ENCODE results near the gene NPLOC4.

Gene NPLOC4

DNA sequence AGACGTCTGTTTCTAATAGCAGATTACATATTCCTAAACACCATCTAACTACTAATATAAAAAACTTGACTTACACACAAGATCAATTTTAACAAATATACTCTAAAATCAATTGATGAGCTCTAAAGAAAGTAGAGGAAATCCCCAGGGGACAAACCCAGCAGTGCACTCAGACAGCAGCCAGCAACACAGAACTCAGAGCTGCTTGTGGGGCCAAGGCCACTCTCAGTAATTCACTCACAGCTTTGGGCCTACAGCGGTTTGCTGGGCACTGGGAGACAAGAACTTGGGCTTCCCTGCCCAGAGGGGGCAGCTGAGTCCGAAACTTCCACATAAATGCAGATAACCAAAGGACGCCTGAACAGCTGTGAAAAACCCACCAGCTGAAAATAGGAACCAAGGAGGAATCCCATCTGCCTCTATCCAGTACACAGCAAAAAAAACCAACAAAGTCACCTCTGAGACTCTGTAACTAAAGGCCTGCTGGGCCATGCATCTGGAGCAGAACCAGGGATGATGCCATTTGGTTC lies 21.4 kb downstream of the NPLOC4 start:
- Histone ChIP-seq H3K9ac (ENCODE audit: low read depth, low read length) (no peak overlapping the region), H3K4me3 (ENCODE audit: low read depth in 1 of 2, low read length in 2 of 2) (no peak overlapping the region), H3K4me1 (ENCODE audit: insufficient read depth, low read length) (no peaks in the 10 kb centered on the region), H4K20me1 (ENCODE audit: insufficient read depth, low read length) (peaks cover 32% of the 10 kb centered on the region), H3K79me2 (ENCODE audit: insufficient read depth, low read length) (peaks cover 62% of the 10 kb centered on the region), H3K27ac (ENCODE audit: low read length) (no peak overlapping the region), H3K27me3 (ENCODE audit: insufficient read depth, low read length, poor library complexity) (no peaks in the 10 kb centered on the region), H2AFZ (ENCODE audit: low read depth, low read length) (no peak overlapping the region), H3K9me3 (ENCODE audit: insufficient read depth, low read length, severe bottlenecking) (no peaks in the 10 kb centered on the region), H3K36me3 (ENCODE audit: insufficient read depth, low read length) (peaks cover 64% of the 10 kb centered on the region), H3K4me2 (ENCODE audit: insufficient read depth, low read length) (no peak overlapping the region)
- DNase-seq (no peak), ATAC-seq (ENCODE audit: insufficient read depth, low read depth) (no peak)
- TF ChIP-seq, protein P1, sequence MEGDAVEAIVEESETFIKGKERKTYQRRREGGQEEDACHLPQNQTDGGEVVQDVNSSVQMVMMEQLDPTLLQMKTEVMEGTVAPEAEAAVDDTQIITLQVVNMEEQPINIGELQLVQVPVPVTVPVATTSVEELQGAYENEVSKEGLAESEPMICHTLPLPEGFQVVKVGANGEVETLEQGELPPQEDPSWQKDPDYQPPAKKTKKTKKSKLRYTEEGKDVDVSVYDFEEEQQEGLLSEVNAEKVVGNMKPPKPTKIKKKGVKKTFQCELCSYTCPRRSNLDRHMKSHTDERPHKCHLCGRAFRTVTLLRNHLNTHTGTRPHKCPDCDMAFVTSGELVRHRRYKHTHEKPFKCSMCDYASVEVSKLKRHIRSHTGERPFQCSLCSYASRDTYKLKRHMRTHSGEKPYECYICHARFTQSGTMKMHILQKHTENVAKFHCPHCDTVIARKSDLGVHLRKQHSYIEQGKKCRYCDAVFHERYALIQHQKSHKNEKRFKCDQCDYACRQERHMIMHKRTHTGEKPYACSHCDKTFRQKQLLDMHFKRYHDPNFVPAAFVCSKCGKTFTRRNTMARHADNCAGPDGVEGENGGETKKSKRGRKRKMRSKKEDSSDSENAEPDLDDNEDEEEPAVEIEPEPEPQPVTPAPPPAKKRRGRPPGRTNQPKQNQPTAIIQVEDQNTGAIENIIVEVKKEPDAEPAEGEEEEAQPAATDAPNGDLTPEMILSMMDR (IDR thresholded peaks at IDR 0.05; ENCODE audit: borderline replicate concordance, extremely low read depth, low read length, poor library complexity, severe bottlenecking): no peak
- no peak for TF ChIP-seq EZH2 (IDR thresholded peaks at IDR 0.05; ENCODE audit: borderline replicate concordance, low read depth, low read length, severe bottlenecking)

DNA sequence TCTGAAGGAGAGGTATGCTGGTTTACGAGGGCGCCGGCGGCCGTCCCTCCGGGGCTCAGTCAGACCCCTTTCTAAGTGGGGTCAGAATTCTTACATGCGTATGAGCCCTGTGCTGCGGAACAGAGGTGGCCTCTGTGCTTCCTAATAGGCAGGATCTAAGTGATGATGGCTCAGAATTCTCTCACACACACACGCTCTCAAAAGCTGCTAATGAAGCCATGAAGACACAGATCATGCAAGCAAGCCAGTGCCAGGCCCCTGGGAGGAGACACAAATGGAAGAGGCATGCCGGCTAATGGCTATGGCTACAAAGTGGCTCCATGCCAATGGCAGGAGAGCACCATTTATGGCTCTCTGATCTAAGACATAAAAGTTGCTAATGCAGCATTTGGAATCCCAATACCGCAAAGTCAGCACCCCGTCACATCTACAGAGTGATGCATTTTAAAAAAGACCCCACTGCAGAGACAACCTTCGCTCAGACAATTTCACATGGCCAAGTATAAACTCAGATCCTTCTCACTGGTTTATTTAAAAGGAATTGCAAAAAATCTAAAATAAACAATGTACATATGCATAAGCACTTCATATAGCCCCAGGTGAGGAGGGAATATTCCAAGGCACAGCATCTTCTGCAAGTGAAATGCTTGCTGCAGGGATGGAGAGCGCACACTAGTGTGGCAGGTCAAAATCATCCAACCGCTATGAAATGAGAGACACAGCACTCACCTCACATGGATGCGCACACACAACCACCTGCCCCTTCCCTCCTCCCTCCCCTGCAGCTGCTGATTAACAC lies 24.5 kb downstream of the NPLOC4 start:
- DNase-seq (no peak), ATAC-seq (ENCODE audit: insufficient read depth, low read depth) (no peak)
- Histone ChIP-seq H3K4me3 (ENCODE audit: low read depth in 1 of 2, low read length in 2 of 2) (no peak overlapping the region), H3K9me3 (ENCODE audit: insufficient read depth, low read length, severe bottlenecking) (no peaks in the 10 kb centered on the region), H4K20me1 (ENCODE audit: insufficient read depth, low read length) (peaks cover 50% of the 10 kb centered on the region), H3K4me2 (ENCODE audit: insufficient read depth, low read length) (no peak overlapping the region), H3K4me1 (ENCODE audit: insufficient read depth, low read length) (no peaks in the 10 kb centered on the region), H3K9ac (ENCODE audit: low read depth, low read length) (no peak overlapping the region), H3K27me3 (ENCODE audit: insufficient read depth, low read length, poor library complexity) (no peaks in the 10 kb centered on the region), H3K79me2 (ENCODE audit: insufficient read depth, low read length) (peaks cover 66% of the 10 kb centered on the region), H3K36me3 (ENCODE audit: insufficient read depth, low read length) (peaks cover 79% of the 10 kb centered on the region), H2AFZ (ENCODE audit: low read depth, low read length) (no peak overlapping the region), H3K27ac (ENCODE audit: low read length) (no peak overlapping the region)
- no peak for TF ChIP-seq EZH2 (IDR thresholded peaks at IDR 0.05; ENCODE audit: borderline replicate concordance, low read depth, low read length, severe bottlenecking)
- TF ChIP-seq, protein P1 (IDR thresholded peaks at IDR 0.05; ENCODE audit: borderline replicate concordance, extremely low read depth, low read length, poor library complexity, severe bottlenecking): no peak

DNA sequence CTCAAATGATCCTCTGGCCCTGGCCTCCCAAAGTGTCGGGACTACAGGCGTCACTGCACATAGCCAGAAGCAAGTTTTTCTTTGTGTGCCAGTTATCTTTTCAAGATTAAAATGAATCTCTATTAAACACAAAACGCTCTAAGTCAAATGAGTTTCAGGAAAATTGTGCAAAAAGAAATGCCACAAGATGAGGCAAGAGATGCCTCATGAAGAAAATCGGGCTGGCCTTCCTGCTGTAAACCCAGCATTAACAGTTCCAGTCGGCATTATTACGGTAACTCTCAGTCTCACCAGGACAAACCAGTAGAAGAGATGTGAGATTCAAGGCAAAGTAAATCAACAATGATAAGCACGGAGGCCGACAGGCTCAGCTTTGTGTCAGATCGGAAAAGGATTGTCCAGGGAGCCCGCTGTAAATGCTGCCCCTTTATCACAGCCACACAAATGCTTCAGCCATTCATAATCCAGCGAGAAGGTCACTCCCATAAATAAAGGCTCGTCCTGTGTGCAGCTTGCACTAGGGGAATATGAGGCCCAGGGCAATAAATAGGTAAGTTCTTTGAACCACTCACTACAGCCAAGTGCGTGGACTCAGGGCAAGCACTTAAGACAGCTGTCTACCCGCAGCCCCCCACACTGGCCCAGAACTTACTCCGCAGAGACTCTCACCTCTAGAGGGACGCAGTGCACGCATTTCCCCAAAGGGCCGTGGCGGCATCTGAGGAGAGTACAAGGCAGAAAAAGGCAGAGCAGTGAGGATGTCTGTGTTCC lies 27.2 kb downstream of the NPLOC4 start:
- no peak overlapping the region for H3K4me3 ChIP-seq (ENCODE audit: low read depth in 1 of 2, low read length in 2 of 2)
- H4K20me1 ChIP-seq (ENCODE audit: insufficient read depth, low read length): peaks cover 42% of the 10 kb centered on the region
- ATAC-seq (ENCODE audit: insufficient read depth, low read depth): no peak
- TF ChIP-seq, protein P1 (IDR thresholded peaks at IDR 0.05; ENCODE audit: borderline replicate concordance, extremely low read depth, low read length, poor library complexity, severe bottlenecking): no peak
- no peak for TF ChIP-seq EZH2 (IDR thresholded peaks at IDR 0.05; ENCODE audit: borderline replicate concordance, low read depth, low read length, severe bottlenecking)
- no peaks in the 10 kb centered on the region for H3K27me3 ChIP-seq (ENCODE audit: insufficient read depth, low read length, poor library complexity)
- no peaks in the 10 kb centered on the region for H3K4me1 ChIP-seq (ENCODE audit: insufficient read depth, low read length)
- no peak overlapping the region for H2AFZ ChIP-seq (ENCODE audit: low read depth, low read length)
- H3K79me2 ChIP-seq (ENCODE audit: insufficient read depth, low read length): peaks cover 44% of the 10 kb centered on the region
- H3K27ac ChIP-seq (ENCODE audit: low read length): no peak overlapping the region
- no peak overlapping the region for H3K9ac ChIP-seq (ENCODE audit: low read depth, low read length)
- DNase-seq: no peak
- H3K9me3 ChIP-seq (ENCODE audit: insufficient read depth, low read length, severe bottlenecking): no peaks in the 10 kb centered on the region
- H3K4me2 ChIP-seq (ENCODE audit: insufficient read depth, low read length): no peak overlapping the region
- peaks cover 76% of the 10 kb centered on the region for H3K36me3 ChIP-seq (ENCODE audit: insufficient read depth, low read length)

Measured in DND-41 (cell line).